Activated naive CD4-positive, alpha-beta T cell treated with Interleukin-2 at 50 U/mL for 16 hours (primary cell): Measurements from ENCODE around the gene HLF.

Experiments
- DNase-seq: peaks from one replicate; pipeline ENCODE4 v3.0.0-alpha.2; 2020

HLF gene

GRCh38 chr17:55366020-55366481, 101.3 kb downstream of the HLF start:
- DNase-seq: no peak

GRCh38 chr17:55368706-55369105, 103.9 kb downstream of the HLF start:
- DNase-seq: no peak
